HL-60 (cell line): ENCODE measurements around the gene MYRIP.

Experiments
- DNase-seq, 2 experiments: peaks; one replicate each; pipeline ENCODE4 v3.0.0-alpha.2; 2010 to 2020; ENCODE audit warnings: low read depth in 1 of 2, low spot score in 1 of 2
- H3K27ac ChIP-seq: fragments of 250-450 bp; sonication (Bioruptor Pico); replicated peaks from 2 replicates; pipeline ENCODE4 v1.5.1; 2020; ENCODE audit warnings: mild to moderate bottlenecking, moderate library complexity
- H3K27me3 ChIP-seq: fragments of 250-450 bp; sonication (Bioruptor Pico); 2 replicates; pipeline ENCODE4 v1.5.1; 2021; ENCODE audit warnings: mild to moderate bottlenecking, moderate library complexity; ENCODE audit not compliant: insufficient read depth, poor library complexity, severe bottlenecking
- H3K4me3 ChIP-seq: replicated peaks from 2 replicates; pipeline ENCODE4 v1.5.1; 2011; ENCODE audit warnings: mild to moderate bottlenecking, control low read depth, low read length; ENCODE audit not compliant: insufficient read depth
- GABPA ChIP-seq: IDR thresholded peaks from 2 replicates; pipeline ENCODE4 v1.6.1; 2012; ENCODE audit warnings: low read depth
- POLR2AphosphoS5 ChIP-seq: IDR thresholded peaks from 2 replicates; pipeline ENCODE4 v1.6.1; 2012; ENCODE audit warnings: low read depth
- SPI1 ChIP-seq: IDR thresholded peaks from 2 replicates; pipeline ENCODE4 v1.6.1; 2012; ENCODE audit warnings: low read depth, mild to moderate bottlenecking, borderline replicate concordance
- TF ChIP-seq, protein P1 (sequence below): IDR thresholded peaks from 2 replicates; pipeline ENCODE4 v1.6.1; 2012; ENCODE audit warnings: low read depth; ENCODE audit not compliant: insufficient replicate concordance
- TF ChIP-seq, protein P2 (sequence below): IDR thresholded peaks from one replicate; pipeline ENCODE4 v1.5.1; 2011; ENCODE audit warnings: low read length, control low read depth, inconsistent platforms; ENCODE audit not compliant: insufficient read depth

MYRIP gene

DNA sequence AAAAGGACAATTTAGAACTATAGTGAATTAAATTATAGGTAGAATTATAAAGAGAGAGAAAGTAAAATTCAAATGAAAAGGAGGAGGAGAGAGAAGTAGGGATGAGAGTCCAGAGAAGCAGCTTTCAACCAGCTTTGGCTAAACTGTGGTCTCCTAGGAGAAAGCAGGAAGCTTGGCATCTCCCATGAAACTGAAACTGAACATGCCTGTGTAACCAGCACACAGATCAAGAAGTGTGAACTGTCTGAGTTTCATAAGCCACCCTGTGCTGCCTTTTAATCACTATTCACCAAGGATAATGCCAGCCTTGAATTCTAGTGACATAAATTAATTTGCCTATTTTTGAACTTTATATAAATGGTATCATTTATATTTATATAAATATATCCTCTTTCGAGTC is 128.5 kb downstream of the MYRIP start:
- H3K27ac ChIP-seq, result no peak overlapping the region
- no peak for DNase-seq
- no peak overlapping the region for H3K4me3 ChIP-seq
- H3K27me3 ChIP-seq, result no peaks in the 10 kb centered on the region
- TF ChIP-seq, protein P1, sequence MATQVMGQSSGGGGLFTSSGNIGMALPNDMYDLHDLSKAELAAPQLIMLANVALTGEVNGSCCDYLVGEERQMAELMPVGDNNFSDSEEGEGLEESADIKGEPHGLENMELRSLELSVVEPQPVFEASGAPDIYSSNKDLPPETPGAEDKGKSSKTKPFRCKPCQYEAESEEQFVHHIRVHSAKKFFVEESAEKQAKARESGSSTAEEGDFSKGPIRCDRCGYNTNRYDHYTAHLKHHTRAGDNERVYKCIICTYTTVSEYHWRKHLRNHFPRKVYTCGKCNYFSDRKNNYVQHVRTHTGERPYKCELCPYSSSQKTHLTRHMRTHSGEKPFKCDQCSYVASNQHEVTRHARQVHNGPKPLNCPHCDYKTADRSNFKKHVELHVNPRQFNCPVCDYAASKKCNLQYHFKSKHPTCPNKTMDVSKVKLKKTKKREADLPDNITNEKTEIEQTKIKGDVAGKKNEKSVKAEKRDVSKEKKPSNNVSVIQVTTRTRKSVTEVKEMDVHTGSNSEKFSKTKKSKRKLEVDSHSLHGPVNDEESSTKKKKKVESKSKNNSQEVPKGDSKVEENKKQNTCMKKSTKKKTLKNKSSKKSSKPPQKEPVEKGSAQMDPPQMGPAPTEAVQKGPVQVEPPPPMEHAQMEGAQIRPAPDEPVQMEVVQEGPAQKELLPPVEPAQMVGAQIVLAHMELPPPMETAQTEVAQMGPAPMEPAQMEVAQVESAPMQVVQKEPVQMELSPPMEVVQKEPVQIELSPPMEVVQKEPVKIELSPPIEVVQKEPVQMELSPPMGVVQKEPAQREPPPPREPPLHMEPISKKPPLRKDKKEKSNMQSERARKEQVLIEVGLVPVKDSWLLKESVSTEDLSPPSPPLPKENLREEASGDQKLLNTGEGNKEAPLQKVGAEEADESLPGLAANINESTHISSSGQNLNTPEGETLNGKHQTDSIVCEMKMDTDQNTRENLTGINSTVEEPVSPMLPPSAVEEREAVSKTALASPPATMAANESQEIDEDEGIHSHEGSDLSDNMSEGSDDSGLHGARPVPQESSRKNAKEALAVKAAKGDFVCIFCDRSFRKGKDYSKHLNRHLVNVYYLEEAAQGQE, result no peak
- TF ChIP-seq, protein P2, sequence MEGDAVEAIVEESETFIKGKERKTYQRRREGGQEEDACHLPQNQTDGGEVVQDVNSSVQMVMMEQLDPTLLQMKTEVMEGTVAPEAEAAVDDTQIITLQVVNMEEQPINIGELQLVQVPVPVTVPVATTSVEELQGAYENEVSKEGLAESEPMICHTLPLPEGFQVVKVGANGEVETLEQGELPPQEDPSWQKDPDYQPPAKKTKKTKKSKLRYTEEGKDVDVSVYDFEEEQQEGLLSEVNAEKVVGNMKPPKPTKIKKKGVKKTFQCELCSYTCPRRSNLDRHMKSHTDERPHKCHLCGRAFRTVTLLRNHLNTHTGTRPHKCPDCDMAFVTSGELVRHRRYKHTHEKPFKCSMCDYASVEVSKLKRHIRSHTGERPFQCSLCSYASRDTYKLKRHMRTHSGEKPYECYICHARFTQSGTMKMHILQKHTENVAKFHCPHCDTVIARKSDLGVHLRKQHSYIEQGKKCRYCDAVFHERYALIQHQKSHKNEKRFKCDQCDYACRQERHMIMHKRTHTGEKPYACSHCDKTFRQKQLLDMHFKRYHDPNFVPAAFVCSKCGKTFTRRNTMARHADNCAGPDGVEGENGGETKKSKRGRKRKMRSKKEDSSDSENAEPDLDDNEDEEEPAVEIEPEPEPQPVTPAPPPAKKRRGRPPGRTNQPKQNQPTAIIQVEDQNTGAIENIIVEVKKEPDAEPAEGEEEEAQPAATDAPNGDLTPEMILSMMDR, result no peak
- no peak for TF ChIP-seq GABPA
- TF ChIP-seq POLR2AphosphoS5, result no peak
- no peak for TF ChIP-seq SPI1

DNA sequence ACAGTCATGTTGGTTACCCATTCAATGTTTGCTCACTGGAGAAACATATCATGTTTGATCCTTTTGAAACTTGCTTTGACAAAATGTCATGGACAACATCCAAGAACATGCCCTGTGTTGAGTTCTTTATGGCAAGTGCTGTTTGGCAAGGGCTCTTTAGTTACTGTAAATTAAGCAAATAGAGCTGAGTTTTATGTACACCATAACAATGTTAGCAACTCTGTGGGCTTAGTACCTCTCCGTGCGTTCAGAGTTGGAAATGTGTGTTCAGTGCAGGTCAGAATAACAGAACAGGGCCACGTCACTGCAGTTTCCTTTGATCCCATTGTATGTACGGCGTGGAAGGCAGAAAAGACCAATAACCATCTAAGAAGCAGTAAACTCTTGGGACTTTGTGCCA is 132.5 kb downstream of the MYRIP start:
- TF ChIP-seq, protein P2, result no peak
- no peak for TF ChIP-seq POLR2AphosphoS5
- TF ChIP-seq SPI1, result no peak
- TF ChIP-seq, protein P1, result no peak
- H3K27ac ChIP-seq, result no peak overlapping the region
- H3K27me3 ChIP-seq, result no peaks in the 10 kb centered on the region
- no peak for DNase-seq
- H3K4me3 ChIP-seq, result no peak overlapping the region

DNA sequence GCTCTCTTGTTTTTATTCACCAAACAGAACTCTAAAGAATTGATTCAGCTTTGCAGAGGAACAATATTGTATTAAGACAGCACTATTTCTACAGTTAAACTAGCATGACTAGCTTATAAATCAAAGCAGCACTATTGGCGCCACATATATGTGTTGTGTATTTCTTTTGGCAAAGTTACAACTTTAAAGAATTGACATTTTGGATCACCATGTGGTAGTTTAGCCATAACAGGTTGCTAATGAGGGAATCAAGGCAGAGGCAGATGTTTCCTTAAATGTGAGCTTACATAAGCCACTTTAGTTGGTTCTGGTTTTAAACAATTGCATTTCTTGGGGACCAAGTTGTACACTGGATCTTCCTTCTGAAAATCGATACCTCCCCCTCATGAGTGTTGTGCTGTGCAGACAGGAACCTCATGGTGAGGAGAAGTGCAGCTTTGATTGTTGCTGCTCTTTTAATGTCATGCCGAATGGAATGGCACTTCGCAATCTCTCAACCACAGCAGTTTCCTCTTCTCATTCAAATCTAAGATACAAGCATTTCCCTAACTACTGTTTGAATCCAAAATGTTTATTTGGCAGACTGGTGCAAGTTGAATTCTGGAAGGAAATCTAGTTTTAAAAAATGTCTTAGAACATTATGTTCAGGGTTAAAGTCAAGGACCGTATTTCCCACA is 151.2 kb downstream of the MYRIP start:
- DNase-seq, result no peak
- Histone ChIP-seq H3K27ac (no peak overlapping the region), H3K4me3 (no peak overlapping the region), H3K27me3 (peaks cover 7% of the 10 kb centered on the region)
- TF ChIP-seq SPI1 (no peak), GABPA (no peak), POLR2AphosphoS5 (no peak)
- TF ChIP-seq, protein P2, result no peak
- TF ChIP-seq, protein P1, result no peak
